ENCODE data around the gene ARIH2.

The ARIH2 gene

DNA sequence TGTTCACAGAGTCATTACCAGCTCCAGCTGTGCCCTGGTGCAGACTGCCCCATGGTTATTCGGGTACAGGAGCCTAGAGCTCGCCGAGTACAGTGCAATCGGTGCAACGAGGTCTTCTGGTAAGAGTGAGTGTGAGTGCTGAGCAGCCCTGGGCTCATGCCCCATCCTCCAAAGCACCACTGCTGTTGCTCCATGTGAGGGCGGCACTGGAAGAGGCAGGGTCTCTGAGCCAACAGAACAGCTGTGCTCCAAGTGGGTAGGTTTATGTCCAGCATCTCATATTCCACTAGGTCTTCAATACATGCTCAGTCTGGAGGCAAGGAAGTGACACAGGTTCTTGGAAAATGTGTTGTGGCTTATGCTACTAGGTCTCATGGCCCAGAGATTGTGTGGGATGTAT lies 51.9 kb downstream of the ARIH2 start:
- DNase-seq (ENCODE audit: low read depth, low spot score), result no peak

DNA sequence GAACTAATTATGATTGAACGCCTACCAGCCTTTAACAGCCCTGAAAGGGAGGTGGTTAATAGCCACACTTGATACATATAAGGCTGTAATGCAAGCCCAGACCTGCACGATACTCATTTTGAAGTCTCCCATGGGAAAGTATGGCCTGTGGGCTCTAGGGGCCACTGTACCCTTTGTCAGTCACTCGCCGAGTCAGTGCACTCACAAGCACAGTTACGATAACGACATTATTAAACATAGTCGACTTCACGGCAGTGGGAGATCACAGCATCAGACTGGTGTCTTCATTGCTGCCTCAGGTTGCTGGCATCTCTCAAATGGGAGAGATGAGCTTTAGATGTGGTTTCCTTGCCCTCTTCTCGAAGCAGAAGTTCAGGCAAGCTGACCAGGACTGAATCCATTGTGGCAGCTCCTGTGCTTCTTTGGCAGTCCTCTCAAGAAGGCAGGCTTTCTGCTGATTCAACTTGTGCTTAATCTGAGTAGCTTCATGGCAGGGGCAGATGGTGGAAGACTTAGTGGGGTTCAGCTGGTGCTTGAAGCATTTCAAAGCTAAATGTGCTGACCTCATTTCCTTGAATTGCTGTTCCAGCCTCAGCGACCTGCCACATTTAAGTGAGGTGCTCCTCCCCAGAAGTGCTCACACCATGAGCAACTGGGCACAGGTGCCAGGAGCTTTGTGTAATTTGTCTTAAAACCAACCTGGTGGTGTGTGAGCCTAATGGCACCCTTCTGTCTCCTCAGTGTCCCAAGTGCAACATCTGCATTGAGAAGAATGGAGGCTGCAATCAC lies 55.6 kb downstream of the ARIH2 start:
- no peak for DNase-seq (ENCODE audit: low read depth, low spot score)

DNA sequence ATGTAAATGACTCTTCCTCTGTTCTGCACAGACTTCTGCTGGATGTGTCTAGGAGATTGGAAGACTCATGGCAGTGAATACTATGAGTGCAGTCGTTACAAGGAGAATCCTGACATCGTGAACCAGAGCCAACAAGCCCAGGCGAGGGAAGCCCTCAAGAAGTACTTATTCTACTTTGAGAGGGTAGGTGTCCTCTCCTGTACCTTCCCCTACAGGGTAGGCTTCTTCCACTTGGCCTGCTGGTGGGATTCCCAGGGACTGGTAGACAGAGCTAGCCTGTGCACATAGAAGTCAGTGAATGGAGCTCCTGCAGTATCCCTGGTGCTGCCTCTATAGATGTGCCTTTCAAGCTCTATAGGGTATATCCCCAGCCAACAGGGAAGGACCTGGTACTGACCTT lies 60.8 kb downstream of the ARIH2 start:
- no peak for DNase-seq (ENCODE audit: low read depth, low spot score)

DNA sequence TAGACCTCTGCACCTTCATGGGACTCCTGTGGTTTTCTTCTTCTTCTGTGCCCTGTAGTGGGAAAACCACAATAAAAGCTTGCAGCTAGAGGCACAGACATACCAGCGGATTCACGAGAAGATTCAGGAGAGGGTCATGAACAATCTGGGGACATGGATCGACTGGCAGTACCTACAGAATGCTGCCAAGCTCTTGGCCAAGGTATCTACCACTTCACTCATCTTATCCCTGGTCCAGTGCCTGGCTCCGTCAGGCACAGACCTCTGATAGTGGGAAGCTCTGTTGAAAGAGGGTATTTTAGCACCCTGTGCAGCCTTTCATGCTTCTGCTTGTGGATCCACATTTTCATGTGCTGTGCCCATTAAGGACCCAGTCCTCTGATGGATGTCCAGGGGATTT lies 61.7 kb downstream of the ARIH2 start:
- DNase-seq (ENCODE audit: low read depth, low spot score), result no peak

DNA sequence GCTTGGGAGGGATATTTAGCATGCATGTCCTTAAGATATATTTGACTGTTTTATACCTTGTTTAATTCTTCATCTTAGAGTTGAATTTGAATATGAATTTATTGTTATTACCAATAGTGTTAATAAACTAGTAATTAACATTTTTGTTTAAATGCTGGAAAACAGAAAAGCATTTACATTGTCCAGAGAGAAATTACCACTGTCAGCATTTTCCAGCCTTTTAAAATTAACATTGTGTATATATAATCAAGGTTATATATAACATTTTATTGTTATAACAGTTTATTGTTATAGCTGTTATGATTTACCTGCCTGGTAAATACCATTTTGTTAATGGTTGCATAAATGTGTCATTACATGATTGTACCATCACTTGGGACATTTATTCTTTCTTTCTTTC lies 63.4 kb downstream of the ARIH2 start:
- no peak for DNase-seq (ENCODE audit: low read depth, low spot score)

DNA sequence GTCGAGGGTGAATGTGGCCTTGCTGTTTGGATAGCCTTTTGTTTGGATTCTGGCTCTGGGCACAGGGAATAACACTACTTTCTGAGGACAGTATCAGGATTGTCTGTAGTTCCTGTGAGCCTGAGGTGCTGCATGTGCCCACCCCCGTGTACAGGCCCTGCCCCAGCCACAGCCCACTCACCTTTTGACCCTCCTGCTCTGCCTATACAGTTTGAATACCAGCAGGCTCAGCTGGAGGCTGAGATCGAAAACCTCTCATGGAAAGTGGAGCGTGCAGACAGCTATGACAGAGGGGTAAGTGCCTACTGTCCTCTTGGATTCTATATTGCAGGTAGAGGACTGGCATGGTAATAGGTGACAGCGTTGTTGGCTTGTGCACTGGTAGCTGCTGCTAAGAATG lies 64.0 kb downstream of the ARIH2 start:
- DNase-seq (ENCODE audit: low read depth, low spot score), result no peak

DNA sequence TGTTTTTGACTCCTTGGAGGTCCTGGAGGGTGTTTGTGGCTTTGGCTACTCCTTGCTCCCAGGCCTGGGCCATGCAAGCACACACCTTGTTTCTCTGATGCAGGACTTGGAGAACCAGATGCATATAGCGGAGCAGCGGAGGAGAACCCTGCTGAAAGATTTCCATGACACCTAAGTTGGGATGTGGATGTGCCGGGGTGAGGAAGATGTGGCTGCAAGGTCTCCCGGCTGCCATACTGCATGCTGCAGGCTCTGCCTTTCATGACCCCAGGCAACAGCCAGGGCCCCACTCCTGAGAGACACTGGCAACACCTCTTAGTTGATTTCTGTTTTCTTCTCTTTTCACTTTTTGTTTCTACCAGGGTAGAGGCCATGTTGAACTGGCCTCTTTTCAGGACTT lies 64.5 kb downstream of the ARIH2 start:
- no peak for DNase-seq (ENCODE audit: low read depth, low spot score)

DNA sequence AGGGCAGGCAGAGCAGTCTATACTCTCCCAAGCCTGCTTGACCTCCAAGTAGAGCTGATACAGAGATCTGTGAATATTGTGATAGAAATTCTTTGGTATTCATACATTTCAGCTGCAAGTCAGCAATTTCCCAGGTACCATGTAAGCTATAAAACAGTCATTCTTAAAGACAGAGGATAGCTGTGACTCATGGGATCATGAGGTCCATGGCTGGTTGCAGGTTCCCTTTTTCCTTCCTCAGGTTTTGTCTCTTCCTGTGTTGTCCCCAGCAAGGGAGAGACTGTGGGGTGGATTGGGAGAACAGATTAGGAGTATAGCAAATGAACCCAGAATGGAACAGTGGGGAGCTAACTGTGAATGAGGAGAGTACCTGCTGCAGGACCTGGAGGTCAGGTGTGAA lies 66.0 kb downstream of the ARIH2 start:
- no peak for DNase-seq (ENCODE audit: low read depth, low spot score)

DNA sequence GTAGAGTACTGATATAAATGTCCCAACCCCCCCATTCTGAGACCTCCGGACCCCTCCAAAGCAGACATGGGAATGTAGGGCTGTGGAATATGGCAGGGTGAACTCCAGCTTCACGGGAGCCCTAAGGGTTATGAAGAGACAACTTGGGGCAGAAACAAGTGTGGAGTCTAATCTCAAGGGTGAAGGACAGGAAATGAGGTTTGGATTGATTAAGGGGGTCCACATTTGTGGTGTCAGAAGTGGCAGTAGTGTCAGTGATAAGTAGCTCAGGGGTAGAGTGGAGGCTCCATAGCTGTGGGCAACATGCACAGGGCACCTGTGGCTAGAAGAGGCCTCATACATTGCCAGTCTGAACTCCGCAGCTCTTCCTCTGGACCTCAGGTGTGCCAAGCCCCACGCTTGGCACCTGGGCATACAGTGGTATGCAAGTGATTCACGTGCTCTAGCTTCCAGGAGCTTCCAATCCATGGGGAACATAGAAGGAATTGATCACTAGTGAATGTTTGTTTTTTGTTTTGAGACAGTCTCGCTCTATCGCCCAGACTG lies 67.3 kb downstream of the ARIH2 start:
- DNase-seq (ENCODE audit: low read depth, low spot score), result no peak

DNA sequence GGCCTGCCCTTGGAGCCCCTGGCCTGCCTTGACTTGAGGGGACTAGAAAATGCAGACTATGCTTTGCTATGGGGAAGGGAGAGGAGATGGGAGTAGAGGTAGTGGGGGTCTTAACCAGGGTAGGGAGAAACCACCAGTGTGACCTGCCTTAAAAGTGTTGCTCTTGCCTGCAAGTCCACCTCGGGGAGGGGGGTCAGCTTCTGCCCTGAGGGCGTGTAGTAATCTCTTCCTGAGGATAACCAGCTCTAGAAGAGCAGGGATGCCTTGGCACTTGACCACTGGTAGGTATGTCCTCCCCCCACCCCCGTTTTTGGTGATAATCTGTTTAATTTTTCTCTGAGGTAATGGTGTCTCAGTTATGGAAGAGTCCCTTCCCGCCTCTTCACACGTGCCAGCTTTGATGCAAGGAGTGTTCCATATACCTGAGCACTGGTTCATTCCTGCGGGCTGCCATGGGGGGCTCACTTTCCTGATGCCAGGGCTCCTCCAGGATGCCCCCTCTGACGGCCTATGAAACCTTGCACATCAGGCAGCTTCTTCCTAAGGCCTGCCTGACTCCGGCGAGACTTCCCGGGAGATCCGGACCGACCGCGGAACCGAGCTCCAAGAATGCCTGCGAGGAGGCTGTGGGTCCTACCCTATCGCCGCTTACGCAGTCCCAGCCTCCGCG lies 70.6 kb downstream of the ARIH2 start:
- DNase-seq (ENCODE audit: low read depth, low spot score), result no peak

DNA sequence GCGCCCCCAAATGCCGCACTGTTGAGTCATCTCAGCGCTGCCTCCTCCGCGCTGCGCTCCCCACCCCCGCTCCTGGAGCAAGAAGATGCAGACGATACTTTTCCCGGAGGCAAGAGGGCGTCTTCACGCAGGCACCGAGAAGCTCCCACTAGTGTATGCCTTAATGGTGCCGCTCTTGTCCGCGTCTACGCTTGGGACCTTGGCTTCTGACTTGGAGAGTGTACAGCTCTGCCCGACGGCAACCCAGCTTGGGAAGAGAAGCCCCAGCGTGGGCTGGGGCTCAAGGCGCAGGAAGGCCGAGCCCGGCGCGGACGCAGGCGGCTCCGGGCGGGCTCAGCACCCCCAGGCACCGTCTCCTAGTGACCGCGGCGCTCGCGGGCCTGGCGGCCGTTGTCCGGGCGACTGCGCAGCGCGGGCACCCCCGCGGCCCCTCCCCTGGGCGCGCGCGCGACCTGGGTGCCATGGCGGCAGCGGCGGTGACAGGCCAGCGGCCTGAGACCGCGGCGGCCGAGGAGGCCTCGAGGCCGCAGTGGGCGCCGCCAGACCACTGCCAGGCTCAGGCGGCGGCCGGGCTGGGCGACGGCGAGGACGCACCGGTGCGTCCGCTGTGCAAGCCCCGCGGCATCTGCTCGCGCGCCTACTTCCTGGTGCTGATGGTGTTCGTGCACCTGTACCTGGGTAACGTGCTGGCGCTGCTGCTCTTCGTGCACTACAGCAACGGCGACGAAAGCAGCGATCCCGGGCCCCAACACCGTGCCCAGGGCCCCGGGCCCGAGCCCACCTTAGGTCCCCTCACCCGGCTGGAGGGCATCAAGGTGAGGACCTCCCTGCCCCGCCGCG lies 71.4 kb downstream of the ARIH2 start, which contains the start of gene P4HTM:
Gene P4HTM, plus strand, starts transcription at position 446 of the 840 bp plus-strand sequence. Its CDS starts 16 bp downstream, at position 462.
- peak; percentile 76 for DNase-seq (ENCODE audit: low read depth, low spot score)

DNA sequence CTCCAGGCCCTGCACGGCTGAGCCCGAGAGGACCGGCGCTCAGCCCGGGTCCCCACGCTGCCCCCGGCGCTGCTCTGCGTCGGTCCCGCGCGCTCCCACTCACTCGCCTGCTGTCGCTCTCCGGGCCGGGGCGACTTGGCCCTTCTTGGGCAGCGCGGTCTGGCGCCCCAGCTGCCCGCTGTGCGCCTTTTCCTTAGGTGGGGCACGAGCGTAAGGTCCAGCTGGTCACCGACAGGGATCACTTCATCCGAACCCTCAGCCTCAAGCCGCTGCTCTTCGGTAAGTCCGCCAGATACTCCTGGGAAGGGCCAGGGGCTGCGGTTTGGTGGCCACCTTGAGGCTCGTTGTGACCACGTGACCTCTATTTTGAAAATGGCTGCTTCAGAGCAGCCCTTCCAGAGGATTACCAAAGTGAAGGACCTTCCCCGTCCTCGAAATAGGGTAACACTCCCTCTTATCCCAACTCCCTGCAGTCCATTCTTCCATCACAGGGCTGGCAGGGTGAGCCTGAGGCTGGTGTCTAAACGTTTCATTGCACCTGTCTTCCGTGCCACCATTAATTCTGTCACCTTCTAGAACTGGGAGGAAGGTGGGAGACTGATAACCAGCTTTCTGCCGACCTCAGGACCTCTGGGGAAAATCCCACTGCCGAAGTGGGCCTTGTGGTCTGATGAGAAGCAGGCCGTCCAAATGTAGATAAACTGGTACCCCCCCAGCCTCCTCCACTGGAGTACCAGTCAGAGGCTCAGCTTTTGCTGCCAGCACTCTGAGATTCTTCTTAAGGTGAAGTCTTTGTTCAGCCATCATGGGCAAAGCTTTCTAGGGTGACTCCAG lies 72.2 kb downstream of the ARIH2 start:
- no peak for DNase-seq (ENCODE audit: low read depth, low spot score)

DNA sequence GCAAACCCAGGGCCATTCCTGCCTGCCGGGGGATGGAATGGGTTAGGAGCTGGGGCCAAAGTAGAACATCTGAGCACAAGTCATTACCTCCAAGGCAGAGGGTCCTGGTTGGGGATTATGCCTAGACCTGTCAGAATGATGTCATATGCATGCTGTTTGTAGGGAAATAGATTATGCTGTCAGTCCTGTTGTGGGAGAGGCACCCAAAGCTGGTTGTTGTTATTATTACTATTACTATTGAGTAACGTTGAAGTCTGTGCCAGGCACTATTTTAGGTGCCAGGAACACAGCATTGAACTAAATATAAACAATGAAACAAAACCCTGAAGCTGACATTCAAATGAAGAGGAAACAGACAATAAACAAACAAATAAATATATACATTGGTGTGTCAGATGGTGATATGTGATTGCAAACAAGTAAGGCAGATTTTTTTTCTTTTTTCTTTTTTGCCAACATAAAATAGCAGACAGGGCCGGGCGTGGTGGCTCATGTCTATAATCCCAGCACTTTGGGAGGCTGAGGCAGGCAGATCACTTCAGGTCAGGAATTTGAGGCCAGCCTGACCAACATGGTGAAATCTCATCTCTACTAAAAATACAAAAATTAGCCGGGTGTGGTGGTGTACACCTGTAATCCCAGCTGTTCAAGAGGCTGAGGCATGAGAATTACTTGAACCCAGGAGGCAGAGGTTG lies 73.4 kb downstream of the ARIH2 start:
- DNase-seq (ENCODE audit: low read depth, low spot score), result no peak

DNA sequence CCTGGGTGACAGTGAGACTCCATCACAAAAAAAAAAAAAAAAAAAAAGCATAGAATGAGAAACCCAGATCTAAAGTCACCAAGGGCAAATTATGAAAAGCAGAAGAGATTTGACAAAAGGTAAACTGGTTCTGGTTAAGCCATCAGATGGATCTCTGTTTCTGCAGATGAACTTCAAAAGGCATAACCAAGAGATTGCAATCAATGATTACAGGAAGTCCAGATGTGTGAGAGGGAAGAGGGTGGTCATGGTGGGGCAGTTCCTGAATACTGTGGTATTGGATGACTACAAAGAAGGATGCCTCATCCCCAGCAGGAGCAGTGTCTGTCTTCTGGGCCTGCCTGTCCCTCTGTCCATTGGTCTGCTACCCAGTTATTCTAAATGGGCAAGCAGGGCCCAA lies 75.2 kb downstream of the ARIH2 start:
- no peak for DNase-seq (ENCODE audit: low read depth, low spot score)

DNA sequence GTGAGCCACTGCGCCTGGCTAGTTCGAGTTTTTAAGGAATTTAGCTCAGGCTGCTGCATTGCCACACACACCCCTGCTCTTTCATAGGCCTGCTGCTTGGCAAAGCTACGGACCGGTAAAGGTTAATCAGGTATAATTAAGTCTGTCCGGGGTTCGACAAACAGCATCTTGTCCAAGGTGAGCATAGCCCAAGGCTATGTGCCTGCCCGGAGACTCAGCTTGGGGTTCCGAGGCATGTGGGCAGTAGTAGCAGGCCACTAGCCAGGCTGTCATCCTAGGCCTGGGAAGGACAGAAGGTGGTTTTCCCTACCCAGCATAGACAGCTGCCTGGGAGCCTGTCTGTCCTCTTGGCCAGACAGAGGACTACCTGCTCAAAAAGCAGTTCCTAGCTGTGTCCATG lies 78.0 kb downstream of the ARIH2 start:
- DNase-seq (ENCODE audit: low read depth, low spot score), result no peak

DNA sequence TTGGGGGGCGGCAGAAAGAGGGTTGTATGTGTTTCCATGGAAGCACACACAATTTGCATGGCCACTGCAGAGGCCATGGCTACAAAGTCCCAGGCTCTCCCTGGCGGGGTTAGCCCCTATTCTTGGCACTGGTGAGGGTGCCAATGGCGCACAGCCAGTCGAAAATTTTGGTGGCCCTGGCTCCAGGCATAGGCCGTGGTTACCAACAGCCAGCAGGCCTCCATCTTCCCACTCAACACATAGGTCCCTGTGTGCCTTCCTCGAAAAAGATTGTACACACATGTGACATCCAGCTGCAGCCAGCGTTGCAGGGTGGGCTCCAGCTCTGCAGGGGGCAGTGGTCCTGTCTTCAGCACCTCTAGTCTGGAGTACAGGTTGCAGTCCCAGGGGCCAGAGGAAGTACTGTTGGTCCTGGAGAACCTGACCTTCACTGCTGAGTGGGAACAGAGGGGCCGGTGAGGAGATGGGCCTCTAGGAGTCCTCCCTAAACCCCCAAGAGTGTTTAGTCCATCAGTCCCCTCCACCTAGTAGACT lies 78.5 kb downstream of the ARIH2 start:
- DNase-seq (ENCODE audit: low read depth, low spot score), result no peak

DNA sequence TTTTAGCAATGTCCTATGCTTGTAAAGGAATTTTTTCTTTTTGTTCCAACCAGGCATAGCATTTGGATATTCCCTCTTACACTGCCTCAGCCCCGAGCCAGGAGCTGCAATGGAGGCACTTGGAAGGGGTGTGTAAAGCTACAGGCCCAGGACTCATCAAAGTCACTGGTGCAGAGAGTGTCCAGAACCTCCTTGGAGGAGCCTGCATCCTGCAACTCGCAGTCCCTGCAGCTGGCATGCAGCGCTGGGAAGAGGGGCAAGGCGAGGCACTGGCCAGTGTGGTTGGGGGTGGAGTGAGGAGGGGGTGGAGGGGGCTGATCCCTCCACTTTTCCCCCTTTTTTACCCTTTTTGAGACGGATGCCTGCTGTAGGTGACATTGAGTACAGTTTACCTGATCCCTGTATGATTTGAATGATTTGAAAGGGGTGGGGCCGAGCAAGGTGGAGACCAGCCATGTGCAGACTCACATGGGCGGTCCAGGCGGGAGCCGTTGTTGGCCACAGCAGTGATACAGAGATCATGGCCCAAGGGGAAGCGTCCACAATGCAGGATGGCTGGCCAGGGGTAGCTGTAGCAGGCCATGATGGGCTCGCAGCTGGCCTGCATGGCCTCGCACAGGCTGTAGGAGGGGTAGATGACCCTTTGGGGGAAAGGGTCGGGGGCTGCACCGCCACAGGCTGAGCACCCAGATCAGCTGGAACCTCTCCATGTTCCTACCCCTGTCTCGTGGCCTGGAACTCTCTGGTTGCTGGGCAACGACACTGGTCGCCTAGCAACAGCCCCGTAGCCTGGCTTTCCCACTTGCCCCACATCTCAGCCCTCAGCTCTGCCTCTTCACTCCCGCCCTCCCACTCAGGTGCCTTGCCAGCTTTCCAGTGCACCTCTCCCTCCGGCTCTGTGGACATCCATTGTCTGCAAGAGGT lies 79.3 kb downstream of the ARIH2 start:
- DNase-seq (ENCODE audit: low read depth, low spot score), result no peak

DNA sequence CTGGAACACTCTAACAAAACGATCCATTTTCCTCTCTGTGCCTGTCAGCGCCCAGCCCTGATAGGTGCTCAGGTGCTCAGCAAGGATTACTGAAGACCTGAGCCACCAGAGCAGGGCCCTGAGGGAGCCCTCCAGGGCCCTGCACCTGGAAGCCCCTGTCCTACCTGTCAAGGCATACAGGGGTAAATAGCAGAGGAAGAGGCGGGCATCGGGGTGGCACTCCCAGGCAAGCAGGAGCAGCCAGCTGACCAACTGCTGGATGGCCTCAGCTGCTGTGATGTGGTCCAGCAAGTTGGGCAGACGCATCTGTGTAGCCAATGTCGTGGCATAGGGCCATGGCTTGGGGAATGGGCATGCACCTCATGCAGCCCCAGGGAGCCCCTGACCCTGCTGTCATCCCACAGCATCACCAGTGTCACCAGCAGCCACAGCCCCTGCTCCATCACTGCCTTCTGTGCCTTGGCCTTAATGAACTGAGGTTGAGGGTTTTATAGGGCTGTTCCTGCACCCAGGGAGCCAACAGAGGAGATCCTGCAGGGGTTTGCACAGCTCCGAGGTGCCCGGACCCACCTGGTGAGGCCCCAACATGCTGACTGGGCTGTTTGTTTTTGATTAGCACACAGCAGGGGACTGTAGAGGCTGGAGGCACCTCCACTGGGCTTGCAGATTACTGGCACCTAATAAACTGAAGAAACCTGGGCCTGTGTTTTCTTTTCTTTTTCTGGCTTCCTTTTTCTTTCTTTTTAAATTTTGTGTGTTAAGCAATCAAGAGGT lies 80.6 kb downstream of the ARIH2 start:
- DNase-seq (ENCODE audit: low read depth, low spot score), result no peak
